MM.1S (cell line): Measurements from ENCODE around the gene GARNL3.

Source experiments
- CTCF ChIP-seq: fragments of 300-600 bp; sonication (generic); IDR thresholded peaks from 2 replicates; pipeline ENCODE4 v1.5.1; 2016; ENCODE audit warnings: antibody characterized with exemption, low read length, mixed read lengths
- EZH2 ChIP-seq: fragments of 300-600 bp; sonication (generic); optimal IDR thresholded peaks from 2 replicates; pipeline ENCODE3; 2017; ENCODE audit warnings: low read depth, mild to moderate bottlenecking, antibody characterized with exemption, low read length, mixed read lengths

GRCh38 chr9:127398275-127398647, 133.7 kb downstream of the GARNL3 start:
- TF ChIP-seq EZH2, result no peak
- no peak for TF ChIP-seq CTCF
